ENCODE measurements around the gene SMCO3.
"Not testable (repeated sequence)": the region's sequence is repeated elsewhere in the genome, so short reads cannot be mapped to it uniquely, and the experiment has no call there.

Gene SMCO3

DNA sequence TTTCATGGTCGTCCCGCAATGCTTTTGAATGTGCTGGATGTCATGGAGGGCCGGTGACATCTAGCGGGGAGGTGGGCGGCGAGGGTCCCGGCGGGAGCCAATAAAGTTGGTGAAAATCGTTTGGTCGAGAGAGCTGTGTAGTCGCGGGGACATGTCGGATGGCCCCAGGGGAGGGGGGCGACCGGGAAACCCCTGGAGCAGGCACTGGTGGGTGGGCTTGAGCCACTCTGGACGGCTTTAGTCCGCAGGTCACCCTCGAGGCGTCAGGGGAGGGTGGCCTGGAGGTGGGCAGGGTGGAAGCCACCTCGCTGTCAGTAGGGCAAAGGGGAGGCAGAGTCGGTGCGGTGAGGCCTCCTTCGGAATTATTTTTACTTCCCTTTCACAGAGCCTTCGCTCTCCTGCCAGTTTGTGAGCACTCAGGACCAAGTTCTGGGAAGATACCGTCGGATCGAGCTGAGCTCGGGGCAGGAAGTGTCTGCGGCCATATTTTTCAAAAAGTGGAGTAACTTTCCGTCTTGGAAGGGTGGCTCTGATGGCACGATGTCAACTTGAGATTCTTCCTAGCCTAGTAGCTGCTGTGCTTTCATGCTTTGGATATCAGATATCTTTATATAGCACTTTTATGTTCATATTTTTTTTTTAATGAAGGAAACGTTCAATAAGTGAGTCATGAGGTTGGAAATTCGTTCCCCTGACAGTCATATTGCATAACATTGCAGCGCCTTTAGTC is 38.9 kb downstream of the SMCO3 start:
- no peak for DNase-seq (ENCODE audit: low read depth, low spot score)

DNA sequence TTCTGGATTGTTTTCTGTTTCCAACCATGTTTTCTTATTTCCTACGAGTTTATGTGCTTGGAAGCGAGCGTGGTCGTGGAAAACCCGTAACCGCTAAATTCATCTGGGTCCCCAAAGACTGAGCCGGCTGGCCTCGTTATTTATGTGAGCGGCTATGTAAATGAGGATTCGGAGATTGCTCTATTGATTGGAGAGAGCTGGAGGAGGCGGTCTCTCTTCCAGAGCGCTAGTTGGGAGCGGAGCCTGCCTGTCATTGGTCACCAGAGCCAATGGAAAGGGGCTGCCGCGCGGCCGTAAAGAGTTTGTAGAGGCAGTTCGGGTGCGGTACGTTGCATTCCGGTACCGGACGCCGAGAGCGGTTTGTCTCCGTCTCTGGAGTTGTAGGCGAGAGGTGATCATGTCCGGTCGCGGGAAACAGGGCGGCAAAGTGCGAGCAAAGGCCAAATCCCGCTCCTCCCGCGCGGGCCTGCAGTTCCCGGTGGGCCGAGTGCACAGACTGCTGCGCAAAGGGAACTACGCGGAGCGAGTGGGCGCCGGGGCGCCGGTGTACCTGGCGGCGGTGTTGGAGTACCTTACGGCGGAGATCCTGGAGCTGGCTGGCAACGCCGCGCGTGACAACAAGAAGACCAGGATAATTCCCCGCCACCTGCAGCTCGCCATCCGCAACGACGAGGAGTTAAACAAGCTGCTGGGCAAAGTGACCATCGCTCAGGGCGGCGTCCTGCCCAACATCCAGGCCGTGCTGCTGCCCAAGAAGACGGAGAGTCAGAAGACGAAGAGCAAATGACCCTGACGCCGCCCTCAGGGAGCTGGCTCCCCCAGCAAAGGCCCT is 39.7 kb downstream of the SMCO3 start:
- peak; percentile 79 for DNase-seq (ENCODE audit: low read depth, low spot score)

DNA sequence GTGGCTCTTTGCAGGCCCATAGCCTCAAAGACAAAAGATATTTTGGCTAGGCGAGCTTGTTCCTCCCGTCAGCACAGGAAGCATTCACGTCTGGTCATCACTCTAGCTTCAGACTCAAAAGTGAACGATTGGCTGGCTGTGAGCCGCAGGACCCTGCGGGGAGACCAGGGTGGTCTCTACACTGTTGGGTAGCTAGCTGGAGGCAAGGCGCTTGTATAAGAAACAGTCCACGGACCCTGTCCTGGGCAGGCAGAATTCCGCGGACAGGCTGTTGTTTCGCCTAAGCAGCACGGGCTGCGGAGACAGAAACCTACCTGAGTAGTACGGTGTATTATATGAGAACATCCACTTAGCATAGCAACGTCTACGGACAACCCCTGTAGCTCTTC is 40.3 kb downstream of the SMCO3 start:
- no peak for DNase-seq (ENCODE audit: low read depth, low spot score)

DNA sequence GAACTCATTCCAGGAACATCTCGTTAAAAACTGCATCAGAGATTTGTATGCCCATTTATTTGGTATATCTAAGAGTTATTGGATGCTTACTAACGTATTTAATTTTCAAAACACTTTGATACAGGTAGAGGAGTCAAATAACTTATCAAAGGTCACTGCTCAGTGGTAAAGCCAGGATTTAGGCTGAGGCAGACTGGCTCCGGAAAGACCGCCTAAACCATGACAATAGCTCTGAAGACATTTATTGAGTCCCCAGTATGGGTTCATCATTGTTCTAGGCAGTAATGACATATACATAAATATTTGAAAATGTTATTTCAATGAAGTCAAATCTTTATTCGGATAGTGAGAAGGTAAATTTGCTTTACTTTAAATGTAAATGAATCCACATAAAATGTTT is 41.0 kb downstream of the SMCO3 start:
- DNase-seq (ENCODE audit: low read depth, low spot score), result no peak

DNA sequence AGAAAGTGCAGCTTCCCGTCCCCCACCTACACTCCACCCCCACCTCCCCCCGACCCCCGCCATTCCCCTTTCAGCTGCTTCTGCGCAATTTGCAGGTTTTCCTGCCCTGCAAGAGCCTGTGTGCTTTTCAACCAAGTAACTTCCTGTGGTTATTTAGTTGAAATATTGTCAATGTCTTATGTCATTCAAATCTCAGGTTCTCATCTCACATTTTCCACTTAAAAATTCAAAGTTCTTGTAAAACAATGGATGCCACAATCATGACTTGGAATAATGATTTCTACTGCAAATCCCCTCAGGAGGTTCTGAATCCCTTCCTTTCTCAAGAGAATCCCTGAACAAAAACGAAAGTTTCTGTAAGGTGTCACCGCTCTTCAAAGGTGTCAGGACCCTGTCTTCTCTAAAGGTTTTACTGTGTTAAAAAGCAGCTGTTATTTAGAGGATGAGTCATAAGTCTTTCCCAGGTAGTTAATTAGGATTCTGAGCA is 42.3 kb downstream of the SMCO3 start:
- no peak for DNase-seq (ENCODE audit: low read depth, low spot score)

DNA sequence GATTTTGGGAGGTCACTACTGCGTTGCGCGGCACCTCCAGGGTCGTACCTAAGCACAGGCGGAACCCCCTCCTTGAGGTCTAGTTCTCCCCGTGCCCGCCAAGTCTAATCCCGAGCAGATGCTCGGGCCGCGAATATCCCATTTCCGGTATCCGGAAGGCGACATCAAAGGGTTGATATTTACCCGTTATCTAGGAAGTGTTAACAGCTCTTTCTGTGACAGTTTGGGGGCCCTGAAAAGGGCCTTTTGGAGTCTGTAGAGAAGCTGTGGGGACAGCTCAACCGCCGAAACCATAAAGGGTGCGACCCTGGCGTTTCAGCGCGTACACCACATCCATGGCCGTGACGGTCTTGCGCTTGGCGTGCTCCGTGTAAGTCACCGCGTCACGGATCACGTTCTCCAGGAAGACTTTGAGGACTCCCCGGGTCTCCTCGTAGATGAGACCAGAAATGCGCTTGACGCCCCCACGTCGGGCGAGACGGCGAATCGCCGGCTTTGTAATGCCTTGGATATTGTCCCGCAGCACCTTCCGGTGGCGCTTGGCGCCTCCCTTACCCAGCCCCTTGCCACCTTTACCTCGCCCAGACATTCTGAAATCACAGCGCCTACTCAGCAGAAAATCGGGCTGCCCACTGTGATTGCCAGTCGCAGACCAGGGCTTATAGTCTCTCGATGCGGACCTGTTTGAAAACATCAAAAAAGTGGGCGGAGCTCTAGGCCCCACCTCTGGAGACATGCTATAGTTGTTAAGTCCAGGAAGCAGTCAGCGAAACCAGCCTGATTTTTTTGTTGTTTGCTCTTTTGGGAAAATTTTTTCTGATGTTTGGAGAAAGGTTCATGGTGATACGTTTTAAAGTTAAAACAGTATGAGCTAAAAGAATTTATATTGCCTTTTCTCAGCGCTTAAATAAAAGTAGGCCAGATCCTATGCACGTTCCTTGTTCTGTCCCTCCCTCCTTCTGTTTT is 43.2 kb downstream of the SMCO3 start:
- DNase-seq (ENCODE audit: low read depth, low spot score), result peak; percentile 76

DNA sequence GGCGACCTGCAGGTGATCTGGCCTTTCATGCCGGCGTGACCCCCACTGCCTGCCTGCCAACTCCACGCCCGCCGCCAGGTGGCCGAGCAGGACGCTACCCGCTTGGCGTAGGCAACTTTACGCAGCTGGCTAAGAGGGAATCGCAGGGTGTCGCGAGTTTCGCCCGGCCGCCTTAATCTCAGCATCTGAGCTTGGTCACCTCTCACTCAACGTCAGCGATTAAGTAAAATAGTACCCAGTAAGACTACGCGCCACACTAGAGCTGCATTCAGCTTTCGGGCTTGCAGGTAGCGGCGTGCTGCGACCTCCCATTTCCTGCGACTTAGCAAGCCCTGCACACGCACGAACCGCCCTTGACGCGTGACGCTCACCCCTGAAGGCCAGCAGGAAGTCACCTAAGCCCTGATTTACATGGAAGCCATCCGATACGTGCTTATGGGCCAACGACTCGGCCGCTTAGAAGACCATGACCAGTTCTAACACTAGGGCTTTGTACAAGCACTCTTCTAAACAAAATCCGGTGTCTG is 44.0 kb downstream of the SMCO3 start:
- no peak for DNase-seq (ENCODE audit: low read depth, low spot score)

DNA sequence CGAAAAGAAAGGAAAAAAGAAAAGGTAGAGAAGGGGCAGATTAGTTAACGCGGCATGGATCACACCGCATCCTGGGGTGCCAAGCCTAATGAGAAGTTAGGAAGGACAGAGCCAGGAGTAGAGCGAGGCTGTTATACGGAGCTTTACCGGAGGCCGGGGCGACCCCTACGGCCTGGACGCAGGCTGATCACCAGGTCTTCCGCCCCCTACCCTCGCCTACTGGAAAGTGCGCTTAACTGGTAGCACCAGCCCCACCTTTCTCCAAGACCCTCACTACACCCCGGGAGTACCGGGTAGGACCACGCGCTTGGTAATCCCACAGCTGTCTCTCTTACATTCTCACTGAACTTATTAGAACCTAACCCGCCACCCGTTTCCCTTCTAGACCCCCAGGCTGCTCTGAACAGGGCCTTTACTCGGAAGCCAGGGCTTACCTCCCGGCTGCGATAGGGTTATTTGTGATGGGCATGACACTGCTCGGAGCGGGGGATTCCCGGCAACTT is 44.5 kb downstream of the SMCO3 start:
- DNase-seq (ENCODE audit: low read depth, low spot score), result no peak

DNA sequence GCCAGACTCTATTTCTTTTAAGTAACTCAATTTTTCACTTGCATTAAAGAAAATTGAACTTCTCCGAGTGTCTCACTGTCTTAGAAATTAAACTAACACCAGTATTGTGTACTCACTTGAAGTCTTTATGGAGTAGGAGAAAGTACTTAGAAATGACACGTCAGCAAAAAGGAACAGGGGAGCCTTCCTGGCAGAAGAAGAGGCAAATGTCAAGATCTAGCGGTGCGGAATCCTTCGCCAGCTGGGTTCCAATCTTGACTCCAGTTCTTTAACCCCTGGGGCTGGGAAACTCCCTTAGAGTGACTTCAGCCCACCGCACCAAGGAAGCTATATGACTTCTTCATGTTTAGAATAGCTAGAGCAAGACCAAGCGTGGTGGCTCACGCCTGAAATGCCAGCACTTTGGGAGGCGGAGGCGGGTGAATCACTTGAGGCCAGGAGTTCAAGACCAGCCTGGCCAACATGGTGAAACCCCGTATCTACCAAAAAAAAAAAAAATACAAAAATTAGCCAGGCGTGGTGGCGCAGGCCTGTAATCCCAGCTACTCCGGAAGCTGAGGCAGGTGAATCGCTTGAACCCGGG is 45.1 kb downstream of the SMCO3 start:
- DNase-seq (ENCODE audit: low read depth, low spot score), result no peak

DNA sequence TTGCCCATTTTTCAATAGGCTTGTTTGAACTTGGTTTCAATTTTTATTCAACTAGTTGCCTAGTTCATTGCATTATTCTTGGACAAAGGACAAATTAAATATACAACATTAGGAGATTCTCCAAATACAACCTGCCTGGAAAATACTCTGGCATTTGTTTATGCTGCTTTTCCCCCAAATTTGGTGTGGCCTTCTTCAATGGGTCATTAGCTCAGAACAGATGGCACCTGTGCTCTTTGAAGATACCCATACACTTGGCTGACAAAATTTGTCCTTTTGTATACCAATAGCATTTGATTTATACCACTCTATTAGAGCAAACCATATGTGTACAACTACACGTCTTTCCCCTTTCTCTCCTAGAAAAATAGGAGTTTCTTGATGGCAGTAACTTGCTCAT is 46.4 kb downstream of the SMCO3 start:
- no peak for DNase-seq (ENCODE audit: low read depth, low spot score)

DNA sequence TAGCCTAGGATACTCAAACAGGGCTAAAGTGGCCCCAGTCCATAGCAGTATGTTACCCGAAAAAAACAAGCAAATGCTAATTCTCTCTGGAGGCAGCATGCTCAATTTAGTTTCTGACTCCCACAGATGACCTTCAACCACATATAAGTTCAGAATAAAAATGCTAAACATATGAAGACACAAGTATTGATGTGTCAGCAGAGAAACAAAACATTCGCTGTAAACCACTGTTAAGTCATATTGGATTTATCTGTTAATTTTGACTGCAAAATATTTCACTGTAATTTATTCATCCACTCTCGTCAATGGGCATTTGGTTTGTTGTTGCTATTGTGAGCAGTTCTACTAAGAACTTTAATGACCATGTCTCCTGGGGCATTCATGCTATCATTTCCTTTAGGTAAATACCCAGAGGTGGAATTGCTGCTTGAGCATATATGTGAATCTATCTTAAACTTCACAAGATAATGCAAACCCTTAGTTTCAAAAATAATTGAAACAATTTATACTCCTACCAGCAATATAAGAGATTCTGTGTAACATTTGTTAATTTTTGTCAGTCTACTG is 47.2 kb downstream of the SMCO3 start:
- DNase-seq (ENCODE audit: low read depth, low spot score), result no peak

DNA sequence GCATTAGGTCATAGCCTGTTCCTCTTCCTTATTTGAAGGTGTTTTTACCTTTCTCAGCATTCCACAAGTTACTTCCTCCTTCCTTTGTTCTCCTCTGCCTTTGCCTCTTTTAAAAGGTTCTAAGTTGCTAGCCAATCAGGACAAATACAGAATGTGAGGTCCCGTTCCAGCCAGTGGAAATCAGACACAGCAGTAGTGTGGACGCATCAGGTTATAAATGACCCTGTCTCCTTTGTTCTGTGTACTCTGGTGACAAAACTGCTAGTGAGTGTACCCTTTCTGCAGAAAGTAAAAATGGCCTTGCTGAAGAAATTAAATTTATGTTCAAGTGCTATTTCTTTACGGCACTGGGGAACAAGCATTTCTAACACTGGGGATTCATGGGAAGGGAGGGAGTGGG is 48.0 kb downstream of the SMCO3 start:
- DNase-seq (ENCODE audit: low read depth, low spot score), result not testable (repeated sequence)

DNA sequence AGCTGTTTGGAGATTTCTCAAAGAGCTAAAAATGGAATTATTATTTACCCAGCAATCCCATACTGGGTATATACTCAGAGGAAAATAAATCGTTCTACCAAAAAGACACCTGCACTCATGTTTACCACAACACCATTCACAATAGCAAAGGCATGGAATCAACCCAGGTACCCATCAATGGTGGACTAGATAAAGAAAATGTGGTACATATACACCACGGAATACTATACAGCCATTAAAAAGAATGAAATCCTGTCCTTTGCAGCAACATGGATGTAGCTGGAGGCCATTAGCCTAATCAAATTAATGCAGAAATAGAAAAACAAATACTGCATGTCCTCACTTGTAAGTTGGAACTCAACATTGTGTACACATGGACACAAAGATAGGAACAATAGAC is 48.6 kb downstream of the SMCO3 start:
- DNase-seq (ENCODE audit: low read depth, low spot score), result no peak

DNA sequence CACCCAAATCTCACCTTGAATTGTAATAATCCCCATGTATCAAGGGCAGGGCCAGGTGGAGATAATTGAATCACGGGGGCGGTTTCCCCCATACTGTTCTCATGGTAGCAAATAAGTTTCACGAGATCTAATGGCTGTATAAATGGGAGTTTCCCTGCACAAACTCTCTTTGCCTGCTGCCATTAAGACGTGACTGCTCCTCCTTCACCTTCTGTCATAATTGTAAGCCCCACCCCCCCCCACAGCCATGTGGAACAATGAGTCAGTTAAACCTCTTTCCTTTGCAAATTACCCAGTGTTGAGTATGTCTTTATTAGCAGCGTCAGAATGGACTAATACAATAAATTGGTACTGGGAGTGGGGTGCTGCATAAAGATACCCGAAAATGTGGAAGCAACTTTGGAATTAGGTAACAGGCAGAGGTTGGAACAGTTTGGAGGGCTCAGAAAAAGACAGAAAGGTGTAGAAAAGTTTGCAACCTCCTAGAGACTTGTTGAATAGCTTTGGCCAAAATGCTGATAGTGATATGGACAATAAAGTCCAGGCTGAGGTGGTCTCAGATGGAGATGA is 54.2 kb downstream of the SMCO3 start:
- DNase-seq (ENCODE audit: low read depth, low spot score), result not testable (repeated sequence)

DNA sequence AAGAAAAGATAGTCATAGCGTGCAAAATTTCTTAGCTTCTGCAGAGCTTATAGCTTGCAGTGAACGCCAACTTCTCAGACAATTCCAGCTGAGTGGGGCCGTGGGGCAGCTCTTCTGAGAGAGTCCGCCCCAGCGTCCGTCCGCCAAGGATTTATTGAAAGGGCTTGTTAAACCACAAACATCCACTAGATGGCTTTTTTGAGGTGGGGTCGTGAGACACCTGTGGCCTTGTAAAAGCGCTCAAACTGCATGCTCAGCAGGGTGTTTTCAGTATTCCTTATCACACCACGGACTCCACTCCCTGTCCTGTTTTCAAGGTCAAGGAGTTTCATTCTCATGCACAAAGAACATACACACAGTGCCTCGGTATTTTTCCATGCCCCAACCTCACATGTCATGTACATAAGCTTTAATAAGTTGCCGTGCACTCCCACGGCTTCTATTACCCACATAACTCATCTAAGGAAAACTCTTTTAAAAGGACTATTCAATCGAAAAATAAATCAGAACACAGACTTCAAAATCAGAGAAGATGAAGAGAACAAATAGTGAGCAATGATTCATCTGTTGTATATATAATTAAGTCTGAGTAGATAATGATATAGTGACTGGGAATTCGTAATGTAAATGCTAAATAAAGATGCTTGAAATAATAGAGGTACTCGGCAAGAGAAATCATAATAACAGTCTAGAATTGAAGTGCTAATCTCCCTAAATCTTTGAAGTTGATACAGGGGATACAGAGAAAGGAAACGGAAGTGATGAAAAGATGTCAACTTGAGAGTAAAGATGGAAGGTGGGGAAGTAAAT is 57.4 kb downstream of the SMCO3 start:
- DNase-seq (ENCODE audit: low read depth, low spot score), result no peak

Measured in brain pericyte (primary cell).